Astrocyte (in vitro differentiated cells and primary cell): ENCODE measurements around the gene INPP5A.

Experiments
- EZH2 ChIP-seq: IDR thresholded peaks from 2 replicates; pipeline ENCODE4 v1.6.1; 2012; ENCODE audit warnings: mild to moderate bottlenecking, low read length, inconsistent platforms; ENCODE audit not compliant: insufficient read depth
- TF ChIP-seq, protein P1 (sequence below): IDR thresholded peaks from 2 replicates; pipeline ENCODE4 v1.5.1; 2011; ENCODE audit warnings: low read depth, mild to moderate bottlenecking, inconsistent platforms, low read length, moderate library complexity; ENCODE audit not compliant: insufficient read depth

DNA sequence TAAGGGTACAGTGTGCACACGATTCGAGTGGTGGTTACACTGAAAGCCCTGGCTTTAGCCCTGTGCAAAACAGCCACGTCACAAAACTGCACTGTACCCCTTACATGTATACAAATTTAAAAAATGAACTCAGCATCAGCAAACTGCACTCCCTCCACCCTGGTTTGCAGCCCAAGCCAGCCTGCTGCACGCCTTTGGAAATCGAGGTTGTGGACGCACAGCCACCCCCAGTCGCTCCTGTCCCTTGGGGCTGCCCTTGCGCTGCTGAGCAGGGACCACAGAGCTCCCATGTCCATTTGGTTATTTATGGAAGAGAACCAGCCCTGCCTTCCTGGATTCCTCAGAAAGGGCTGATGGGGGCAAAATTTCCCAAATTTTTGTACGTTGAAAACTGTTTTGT, 98.8 kb downstream of the INPP5A start:
- TF ChIP-seq, protein P1, sequence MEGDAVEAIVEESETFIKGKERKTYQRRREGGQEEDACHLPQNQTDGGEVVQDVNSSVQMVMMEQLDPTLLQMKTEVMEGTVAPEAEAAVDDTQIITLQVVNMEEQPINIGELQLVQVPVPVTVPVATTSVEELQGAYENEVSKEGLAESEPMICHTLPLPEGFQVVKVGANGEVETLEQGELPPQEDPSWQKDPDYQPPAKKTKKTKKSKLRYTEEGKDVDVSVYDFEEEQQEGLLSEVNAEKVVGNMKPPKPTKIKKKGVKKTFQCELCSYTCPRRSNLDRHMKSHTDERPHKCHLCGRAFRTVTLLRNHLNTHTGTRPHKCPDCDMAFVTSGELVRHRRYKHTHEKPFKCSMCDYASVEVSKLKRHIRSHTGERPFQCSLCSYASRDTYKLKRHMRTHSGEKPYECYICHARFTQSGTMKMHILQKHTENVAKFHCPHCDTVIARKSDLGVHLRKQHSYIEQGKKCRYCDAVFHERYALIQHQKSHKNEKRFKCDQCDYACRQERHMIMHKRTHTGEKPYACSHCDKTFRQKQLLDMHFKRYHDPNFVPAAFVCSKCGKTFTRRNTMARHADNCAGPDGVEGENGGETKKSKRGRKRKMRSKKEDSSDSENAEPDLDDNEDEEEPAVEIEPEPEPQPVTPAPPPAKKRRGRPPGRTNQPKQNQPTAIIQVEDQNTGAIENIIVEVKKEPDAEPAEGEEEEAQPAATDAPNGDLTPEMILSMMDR, result no peak
- TF ChIP-seq EZH2, result no peak
